ENCODE data around the gene ELP2. TPM values are rescaled to one million over a fixed set of nuclear protein-coding genes. Genes with fewer than 3 reads are reported as not detected.

ELP2 gene
- total RNA-seq, 1 experiment from 2014 or later, result 54.2 TPM

DNA sequence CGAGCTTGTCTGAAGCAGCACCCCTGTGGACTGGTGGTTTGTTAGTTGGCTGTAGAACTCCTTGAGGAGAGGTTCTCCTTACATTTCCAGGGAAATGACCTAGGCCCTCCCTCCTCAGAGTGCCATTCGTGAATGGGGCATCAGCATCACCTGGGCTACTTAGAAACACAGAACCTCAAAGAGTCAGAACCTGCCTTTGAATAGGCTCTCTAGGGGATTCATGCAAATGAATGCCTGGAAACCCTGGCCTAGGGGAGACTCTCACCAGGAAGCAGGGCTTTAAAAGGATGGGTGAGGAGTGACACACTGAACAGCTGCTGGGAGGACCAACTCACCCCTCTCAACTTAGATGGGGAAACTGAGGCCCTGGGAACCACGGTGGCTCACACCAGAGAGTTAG is 55.5 kb downstream of the ELP2 start:
- CTCF ChIA-PET, result no interaction called here
- intact Hi-C loops (cut with micrococcal nuclease; ENCODE audit: unreplicated experiment), result no loop called here
- no peaks in the 10 kb centered on the region for H3K9me2 ChIP-seq (ENCODE audit: insufficient read depth)
- H3K36me3 ChIP-seq (ENCODE audit: low read depth), result peaks cover 9% of the 10 kb centered on the region; the same call in 1 of the 2 replicates
- no peak for DNase-seq
- H3K79me2 ChIP-seq (ENCODE audit: low read depth), result peaks cover 27% of the 10 kb centered on the region
- peaks cover 18% of the 10 kb centered on the region for H3K4me1 ChIP-seq (replicated peaks; ENCODE audit: insufficient read depth)
- H3F3A ChIP-seq (ENCODE audit: insufficient read depth, low read depth), result 0 out of 2 replicates have a peak, but pooled peaks cover 3% of the 10 kb centered on the region
- peaks cover 1% of the 10 kb centered on the region; the same call in 1 of the 2 replicates for H4K20me1 ChIP-seq (ENCODE audit: insufficient read depth)
- TF ChIP-seq, protein P1, sequence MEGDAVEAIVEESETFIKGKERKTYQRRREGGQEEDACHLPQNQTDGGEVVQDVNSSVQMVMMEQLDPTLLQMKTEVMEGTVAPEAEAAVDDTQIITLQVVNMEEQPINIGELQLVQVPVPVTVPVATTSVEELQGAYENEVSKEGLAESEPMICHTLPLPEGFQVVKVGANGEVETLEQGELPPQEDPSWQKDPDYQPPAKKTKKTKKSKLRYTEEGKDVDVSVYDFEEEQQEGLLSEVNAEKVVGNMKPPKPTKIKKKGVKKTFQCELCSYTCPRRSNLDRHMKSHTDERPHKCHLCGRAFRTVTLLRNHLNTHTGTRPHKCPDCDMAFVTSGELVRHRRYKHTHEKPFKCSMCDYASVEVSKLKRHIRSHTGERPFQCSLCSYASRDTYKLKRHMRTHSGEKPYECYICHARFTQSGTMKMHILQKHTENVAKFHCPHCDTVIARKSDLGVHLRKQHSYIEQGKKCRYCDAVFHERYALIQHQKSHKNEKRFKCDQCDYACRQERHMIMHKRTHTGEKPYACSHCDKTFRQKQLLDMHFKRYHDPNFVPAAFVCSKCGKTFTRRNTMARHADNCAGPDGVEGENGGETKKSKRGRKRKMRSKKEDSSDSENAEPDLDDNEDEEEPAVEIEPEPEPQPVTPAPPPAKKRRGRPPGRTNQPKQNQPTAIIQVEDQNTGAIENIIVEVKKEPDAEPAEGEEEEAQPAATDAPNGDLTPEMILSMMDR (conservative IDR thresholded peaks at IDR 0.05), result no peak
- no peak for TF ChIP-seq EZH2 (IDR thresholded peaks at IDR 0.05; ENCODE audit: low read depth)
- POLR2A ChIA-PET (ENCODE audit: unreplicated experiment), result no interaction called here
- no peak overlapping the region for H2AFZ ChIP-seq
- no peak overlapping the region for H3K4me2 ChIP-seq
- no peak overlapping the region for H3K4me3 ChIP-seq
- no peaks in the 10 kb centered on the region for H3K9me3 ChIP-seq (ENCODE audit: insufficient read depth, low read depth)
- no peak overlapping the region for H3K27ac ChIP-seq
- BruUV-seq (replicated peaks), result no TSS peak
- no peaks in the 10 kb centered on the region for H3K27me3 ChIP-seq (ENCODE audit: insufficient read depth, low read depth)

GRCh38 chr18:36185901-36186460 is 56.3 kb downstream of the ELP2 start:
- no TSS peak for BruUV-seq (replicated peaks)
- H3K4me1 ChIP-seq (replicated peaks; ENCODE audit: insufficient read depth), result peaks cover 21% of the 10 kb centered on the region
- H3F3A ChIP-seq (ENCODE audit: insufficient read depth, low read depth), result 0 out of 2 replicates have a peak, but pooled peaks cover 3% of the 10 kb centered on the region
- H3K4me2 ChIP-seq, result no peak overlapping the region; the same call in 1 of the 2 replicates
- H3K79me2 ChIP-seq (ENCODE audit: low read depth), result peaks cover 35% of the 10 kb centered on the region
- H4K20me1 ChIP-seq (ENCODE audit: insufficient read depth), result peaks cover 5% of the 10 kb centered on the region; the same call in 1 of the 2 replicates
- CTCF ChIA-PET, result no interaction called here
- no peak overlapping the region for H3K27ac ChIP-seq
- H2AFZ ChIP-seq, result no peak overlapping the region
- no peaks in the 10 kb centered on the region for H3K9me2 ChIP-seq (ENCODE audit: insufficient read depth)
- intact Hi-C loops (cut with micrococcal nuclease; ENCODE audit: unreplicated experiment), result no loop called here
- H3K9me3 ChIP-seq (ENCODE audit: insufficient read depth, low read depth), result no peaks in the 10 kb centered on the region
- no peak for TF ChIP-seq EZH2 (IDR thresholded peaks at IDR 0.05; ENCODE audit: low read depth)
- no peaks in the 10 kb centered on the region for H3K27me3 ChIP-seq (ENCODE audit: insufficient read depth, low read depth)
- H3K36me3 ChIP-seq (ENCODE audit: low read depth), result peaks cover 11% of the 10 kb centered on the region
- POLR2A ChIA-PET (ENCODE audit: unreplicated experiment), result no interaction called here
- DNase-seq, result no peak
- no peak overlapping the region for H3K4me3 ChIP-seq

GRCh38 chr18:36186461-36187192 is 56.9 kb downstream of the ELP2 start:
- Histone ChIP-seq H3K4me1 (replicated peaks; ENCODE audit: insufficient read depth) (peaks cover 21% of the 10 kb centered on the region), H3K9me3 (ENCODE audit: insufficient read depth, low read depth) (no peaks in the 10 kb centered on the region), H3K4me2 (peak overlapping the region; percentile 82), H4K20me1 (ENCODE audit: insufficient read depth) (peaks cover 5% of the 10 kb centered on the region; the same call in 1 of the 2 replicates), H3K27ac (peak overlapping the region; percentile 98; the same call in 1 of the 2 replicates), H3K4me3 (peak overlapping the region; percentile 85), H2AFZ (peak overlapping the region; percentile 82), H3K9me2 (ENCODE audit: insufficient read depth) (no peaks in the 10 kb centered on the region), H3K27me3 (ENCODE audit: insufficient read depth, low read depth) (no peaks in the 10 kb centered on the region), H3K79me2 (ENCODE audit: low read depth) (peaks cover 42% of the 10 kb centered on the region), H3K36me3 (ENCODE audit: low read depth) (peaks cover 14% of the 10 kb centered on the region), H3F3A (ENCODE audit: insufficient read depth, low read depth) (0 out of 2 replicates have a peak, but pooled peaks cover 3% of the 10 kb centered on the region)
- CTCF ChIA-PET, result no interaction called here
- BruUV-seq (replicated peaks), result TSS peak; percentile 27
- no peak for TF ChIP-seq EZH2 (IDR thresholded peaks at IDR 0.05; ENCODE audit: low read depth)
- TF ChIP-seq, protein P1 (conservative IDR thresholded peaks at IDR 0.05), result no peak
- intact Hi-C loops (cut with micrococcal nuclease; ENCODE audit: unreplicated experiment), result no loop called here
- peak in 1 of 2 experiments; percentile 21 for DNase-seq
- POLR2A ChIA-PET (ENCODE audit: unreplicated experiment), result no interaction called here
